Upper lobe of right lung (tissue), 1 donor: Measurements from ENCODE around the gene FOXB2. TPM values are rescaled to one million over a fixed set of nuclear protein-coding genes. Genes with fewer than 3 reads are reported as not detected.
"Not testable (repeated sequence)": the region's sequence is repeated elsewhere in the genome, so short reads cannot be mapped to it uniquely, and the experiment has no call there.

Experiments
- ATAC-seq: fragments of 200-7000 bp; cut with Tn5 transposase; one replicate; pipeline ENCODE4 v1.9.1; 2020; ENCODE audit warnings: mild to moderate bottlenecking, moderate library complexity
- DNase-seq: peaks from one replicate; pipeline ENCODE4 v3.0.0-alpha.2; 2020
- H3K27ac ChIP-seq: fragments of 200-600 bp; one replicate; pipeline ENCODE4 v1.8.0; 2022
- H3K27me3 ChIP-seq: fragments of 200-600 bp; one replicate; pipeline ENCODE4 v1.8.0; 2022; ENCODE audit warnings: mild to moderate bottlenecking
- H3K36me3 ChIP-seq: fragments of 200-600 bp; one replicate; pipeline ENCODE4 v1.8.0; 2022
- H3K4me1 ChIP-seq: fragments of 200-600 bp; one replicate; pipeline ENCODE4 v1.8.0; 2022
- H3K4me3 ChIP-seq: fragments of 200-600 bp; one replicate; pipeline ENCODE4 v1.8.0; 2022; ENCODE audit warnings: mild to moderate bottlenecking
- H3K9me3 ChIP-seq: fragments of 200-600 bp; one replicate; pipeline ENCODE4 v1.8.0; 2022
- CTCF ChIP-seq: fragments of 200-600 bp; IDR thresholded peaks from one replicate; pipeline ENCODE4 v1.8.0; 2022; ENCODE audit warnings: antibody characterized with exemption
- intact Hi-C: fragments of 100-400 bp; cut with DNase I; formaldehyde crosslinking; loops from one replicate; pipeline ENCODE4 v1.11.0; 2022
- total RNA-seq: library from RNA; stranded (reverse); fragmentation: NEBNext Ultra II Directional; extraction: Animal tissue kit (Norgen Biotek cat#: 25700); gene quantifications from one replicate; pipeline ENCODE4 v1.2.1, GENCODE V29; 2021
- donor health status: DM: no; HTN: yes; CAD: no; lungs with severe emphysema.

The FOXB2 gene
- total RNA-seq, 1 donor from 2014 or later, result not detected

DNA sequence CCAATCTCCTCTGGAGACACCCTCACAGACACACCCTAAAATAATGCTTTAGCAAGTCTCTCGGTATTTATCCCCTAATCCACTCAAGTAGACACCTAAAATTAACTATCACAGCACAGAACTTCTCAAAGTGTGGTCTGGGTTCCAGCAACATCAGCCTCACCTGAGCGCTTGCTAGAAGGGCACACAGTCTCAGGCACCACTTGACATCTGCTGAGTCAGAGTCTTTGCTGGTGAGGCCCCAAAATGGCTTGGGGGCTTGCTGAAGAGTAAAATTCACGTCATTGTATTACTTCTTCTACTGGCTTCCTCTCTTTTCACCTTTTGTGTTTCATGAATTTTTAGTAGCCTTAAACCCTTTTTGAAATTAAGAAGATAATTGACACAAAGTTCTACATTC lies 9.0 kb downstream of the FOXB2 start:
- no peak for TF ChIP-seq CTCF
- Histone ChIP-seq H3K9me3 (no peaks in the 10 kb centered on the region), H3K27ac (no peak overlapping the region), H3K4me1 (no peaks in the 10 kb centered on the region), H3K36me3 (no peaks in the 10 kb centered on the region), H3K27me3 (peaks cover 31% of the 10 kb centered on the region), H3K4me3 (no peak overlapping the region)
- ATAC-seq (no peak), DNase-seq (no peak)
- intact Hi-C loops, result no loop called here

GRCh38 chr9:77030045-77030444 lies 10.6 kb downstream of the FOXB2 start:
- Histone ChIP-seq H3K9me3 (no peaks in the 10 kb centered on the region), H3K27me3 (peaks cover 20% of the 10 kb centered on the region), H3K27ac (no peak overlapping the region), H3K36me3 (no peaks in the 10 kb centered on the region), H3K4me3 (no peak overlapping the region), H3K4me1 (no peaks in the 10 kb centered on the region)
- DNase-seq (no peak), ATAC-seq (no peak)
- intact Hi-C loops, result no loop called here
- TF ChIP-seq CTCF, result no peak

DNA sequence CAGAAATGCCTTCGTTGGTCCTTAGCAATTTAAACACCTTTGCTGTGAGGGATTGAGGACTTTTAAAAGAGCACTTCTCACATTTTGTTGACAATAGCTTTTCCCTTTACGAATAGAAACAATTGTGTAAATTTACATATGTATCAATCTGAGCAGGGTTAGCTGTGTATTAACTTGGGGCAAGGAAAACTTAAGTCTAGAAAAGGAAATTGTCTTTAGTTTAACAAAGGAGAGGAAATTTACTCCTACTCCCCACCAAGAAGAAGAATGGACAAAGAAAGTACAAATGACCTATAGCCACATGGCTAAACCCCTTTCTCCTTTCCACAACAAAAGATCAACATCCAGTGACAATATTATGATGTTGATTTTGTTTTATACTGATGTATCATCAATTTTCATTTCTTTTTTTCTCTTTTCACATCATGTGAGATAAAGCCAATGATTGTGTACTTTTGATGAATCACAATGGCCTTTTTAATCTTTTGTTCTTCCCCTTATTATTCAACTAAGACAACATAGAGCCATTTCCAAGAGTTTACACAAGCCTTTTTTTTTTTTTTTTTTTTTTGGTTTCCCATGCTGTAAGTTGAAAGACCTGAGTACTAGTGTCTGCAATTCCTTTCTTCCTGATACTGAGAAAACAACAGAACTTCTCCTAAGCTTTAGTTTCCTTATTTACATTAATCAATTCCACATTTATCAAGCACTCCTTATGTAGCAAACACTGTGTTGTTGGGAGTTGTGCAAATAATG lies 19.0 kb downstream of the FOXB2 start:
- H3K9me3 ChIP-seq, result no peaks in the 10 kb centered on the region
- no peaks in the 10 kb centered on the region for H3K4me1 ChIP-seq
- DNase-seq (no peak), ATAC-seq (no peak)
- no peak overlapping the region for H3K4me3 ChIP-seq
- H3K27ac ChIP-seq, result no peak overlapping the region
- peaks cover 3% of the 10 kb centered on the region for H3K27me3 ChIP-seq
- intact Hi-C loops, result no loop called here
- TF ChIP-seq CTCF, result no peak
- no peaks in the 10 kb centered on the region for H3K36me3 ChIP-seq

DNA sequence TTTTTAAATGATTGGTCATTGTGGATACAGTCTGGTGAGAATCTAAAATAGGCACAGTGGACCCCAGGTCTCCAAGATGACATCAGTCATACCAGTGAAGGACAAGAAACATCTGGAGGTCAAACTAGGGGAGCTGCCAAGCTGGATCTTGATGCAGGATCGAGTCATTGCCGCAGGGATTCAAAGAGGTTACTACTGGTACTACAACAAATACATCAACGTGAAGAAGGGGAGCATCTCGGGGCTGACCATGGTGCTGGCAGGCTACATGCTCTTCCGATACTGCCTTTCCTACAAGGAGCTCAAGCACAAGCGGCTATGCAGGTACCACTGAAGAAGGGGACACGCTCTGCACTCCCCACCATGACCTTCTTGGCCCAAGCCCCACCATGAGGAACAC lies 20.9 kb downstream of the FOXB2 start:
- DNase-seq (no peak), ATAC-seq (no peak)
- H3K27ac ChIP-seq, result no peak overlapping the region
- H3K9me3 ChIP-seq, result no peaks in the 10 kb centered on the region
- TF ChIP-seq CTCF, result no peak
- H3K4me3 ChIP-seq, result no peak overlapping the region
- intact Hi-C loops, result no loop called here
- H3K27me3 ChIP-seq, result no peaks in the 10 kb centered on the region
- no peaks in the 10 kb centered on the region for H3K4me1 ChIP-seq
- no peaks in the 10 kb centered on the region for H3K36me3 ChIP-seq

DNA sequence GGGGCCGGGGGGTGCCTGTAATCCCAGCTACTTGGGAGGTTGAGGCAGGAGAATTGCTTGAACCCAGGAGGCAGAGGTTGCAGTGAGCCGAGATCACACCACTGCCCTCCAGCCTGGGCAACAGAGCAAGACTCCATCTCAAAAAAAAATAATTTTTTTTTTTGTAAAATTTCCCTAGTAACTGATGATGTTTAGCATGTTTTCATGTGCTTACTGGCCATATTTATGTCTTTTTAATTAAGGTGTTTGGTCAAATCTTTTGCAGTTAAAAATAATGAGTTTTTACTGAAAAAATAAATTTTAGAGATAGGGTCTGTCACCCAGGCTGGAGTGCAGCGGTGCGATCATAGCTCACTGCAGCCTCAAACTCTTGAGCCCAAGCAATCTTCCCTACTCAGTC lies 24.3 kb downstream of the FOXB2 start:
- H3K36me3 ChIP-seq, H3K4me3 ChIP-seq, H3K4me1 ChIP-seq, ATAC-seq, intact Hi-C loops, H3K9me3 ChIP-seq, H3K27ac ChIP-seq, DNase-seq, H3K27me3 ChIP-seq: not testable (repeated sequence)

GRCh38 chr9:77060681-77061080 lies 41.2 kb downstream of the FOXB2 start:
- H3K4me1 ChIP-seq, H3K27ac ChIP-seq, intact Hi-C loops, ATAC-seq, H3K9me3 ChIP-seq, DNase-seq, H3K4me3 ChIP-seq, H3K36me3 ChIP-seq, H3K27me3 ChIP-seq: not testable (repeated sequence)
